Measurements from ENCODE around the gene ZNRF1. TPM values are rescaled to one million over a fixed set of nuclear protein-coding genes. Genes with fewer than 3 reads are reported as not detected.

The ZNRF1 gene
- total RNA-seq, 1 donor from 2014 or later, result 10.8 TPM

GRCh38 chr16:75074304-75074793 is 75.5 kb downstream of the ZNRF1 start:
- H3K36me3 ChIP-seq (ENCODE audit: control insufficient read depth, insufficient read depth, low read length), result no peaks in the 10 kb centered on the region
- no peak for DNase-seq (ENCODE audit: low read depth)
- no peak for FAIRE-seq
- no peak overlapping the region for H3K4me3 ChIP-seq (ENCODE audit: low read depth, low read length)
- H3K27me3 ChIP-seq (ENCODE audit: control insufficient read depth, insufficient read depth, low read length), result no peaks in the 10 kb centered on the region
- no peak for TF ChIP-seq CTCF (IDR thresholded peaks at IDR 0.05; ENCODE audit: insufficient read depth, low read length, severe bottlenecking)

DNA sequence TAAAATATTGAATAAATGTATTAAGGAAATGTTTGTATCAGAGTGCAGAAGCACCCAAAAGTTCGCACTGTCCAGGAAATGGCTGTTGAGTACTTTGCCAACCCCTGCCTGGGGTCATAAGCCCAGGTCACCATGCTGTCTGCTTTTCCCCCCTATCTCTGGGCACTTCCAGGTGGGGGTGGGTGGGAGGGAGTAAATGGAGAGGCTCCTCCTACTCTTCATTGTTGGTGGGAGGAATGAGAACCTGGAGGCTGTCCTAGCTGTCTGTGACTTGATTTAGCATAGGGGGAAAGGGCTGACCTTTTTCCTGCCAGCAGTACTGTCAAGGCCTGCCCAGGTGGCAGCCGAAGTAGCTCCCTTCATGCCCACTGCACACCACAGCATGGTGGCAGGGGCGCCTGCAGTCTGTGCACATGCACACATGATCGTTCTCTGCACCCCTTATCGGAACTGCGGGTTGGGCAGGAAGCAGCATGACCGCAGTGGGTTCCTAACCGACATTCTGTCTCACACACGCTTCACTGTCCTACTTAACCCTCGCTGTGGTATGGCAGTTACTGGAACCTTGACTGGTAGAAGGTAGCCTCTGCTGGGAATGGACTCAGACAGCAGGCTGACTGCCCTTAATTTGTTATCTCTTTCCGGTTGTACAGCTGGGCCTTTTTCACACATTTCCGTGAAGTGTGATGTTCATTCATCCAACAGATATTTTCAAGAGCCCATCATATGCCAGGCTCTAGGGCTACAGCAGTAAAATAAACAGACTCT is 76.3 kb downstream of the ZNRF1 start:
- no peak for TF ChIP-seq CTCF (IDR thresholded peaks at IDR 0.05; ENCODE audit: insufficient read depth, low read length, severe bottlenecking)
- Histone ChIP-seq H3K4me3 (ENCODE audit: low read depth, low read length) (no peak overlapping the region), H3K27me3 (ENCODE audit: control insufficient read depth, insufficient read depth, low read length) (no peaks in the 10 kb centered on the region), H3K36me3 (ENCODE audit: control insufficient read depth, insufficient read depth, low read length) (no peaks in the 10 kb centered on the region)
- FAIRE-seq (no peak), DNase-seq (ENCODE audit: low read depth) (no peak)

DNA sequence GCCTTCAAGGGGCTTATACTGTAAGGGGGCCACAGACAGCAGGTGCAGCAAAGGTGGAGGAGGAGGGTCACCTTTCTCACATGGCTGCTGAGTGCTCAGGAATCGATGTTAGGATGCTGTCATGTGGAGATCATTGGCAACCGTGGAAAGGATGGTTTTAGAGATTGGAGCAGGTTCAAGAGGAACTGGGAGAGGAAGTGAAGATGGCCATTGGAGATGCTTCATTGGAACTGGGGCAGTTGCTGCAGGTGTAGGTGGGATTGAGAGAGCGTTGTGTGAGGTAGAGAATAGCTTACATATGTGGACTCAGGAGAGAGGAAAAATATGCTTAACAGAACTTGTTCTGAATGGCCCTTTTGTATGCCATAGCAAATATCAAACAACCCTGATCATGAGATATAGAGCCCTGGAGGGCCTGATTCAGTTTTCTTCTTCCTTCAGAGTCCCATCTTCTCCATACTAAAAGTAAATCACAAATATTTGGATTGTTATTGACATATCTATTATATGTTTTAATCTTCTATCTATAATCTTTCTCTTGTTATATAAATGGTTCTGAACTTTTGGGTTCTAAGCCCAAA is 77.0 kb downstream of the ZNRF1 start:
- TF ChIP-seq CTCF (IDR thresholded peaks at IDR 0.05; ENCODE audit: insufficient read depth, low read length, severe bottlenecking), result no peak
- DNase-seq (ENCODE audit: low read depth), result no peak
- no peaks in the 10 kb centered on the region for H3K27me3 ChIP-seq (ENCODE audit: control insufficient read depth, insufficient read depth, low read length)
- H3K4me3 ChIP-seq (ENCODE audit: low read depth, low read length), result no peak overlapping the region
- no peak for FAIRE-seq
- no peaks in the 10 kb centered on the region for H3K36me3 ChIP-seq (ENCODE audit: control insufficient read depth, insufficient read depth, low read length)

GRCh38 chr16:75078886-75079285 is 80.1 kb downstream of the ZNRF1 start:
- Histone ChIP-seq H3K4me3 (ENCODE audit: low read depth, low read length) (no peak overlapping the region), H3K36me3 (ENCODE audit: control insufficient read depth, insufficient read depth, low read length) (no peaks in the 10 kb centered on the region), H3K27me3 (ENCODE audit: control insufficient read depth, insufficient read depth, low read length) (no peaks in the 10 kb centered on the region)
- TF ChIP-seq CTCF (IDR thresholded peaks at IDR 0.05; ENCODE audit: insufficient read depth, low read length, severe bottlenecking), result no peak
- DNase-seq (ENCODE audit: low read depth) (no peak), FAIRE-seq (no peak)

- DNase-seq (ENCODE audit: low read depth) (no peak), FAIRE-seq (no peak)
- Histone ChIP-seq H3K36me3 (ENCODE audit: control insufficient read depth, insufficient read depth, low read length) (no peaks in the 10 kb centered on the region), H3K27me3 (ENCODE audit: control insufficient read depth, insufficient read depth, low read length) (no peaks in the 10 kb centered on the region), H3K4me3 (ENCODE audit: low read depth, low read length) (no peak overlapping the region)
- TF ChIP-seq CTCF (IDR thresholded peaks at IDR 0.05; ENCODE audit: insufficient read depth, low read length, severe bottlenecking), result no peak
Observed at GRCh38 chr16:75079346-75079926, 80.6 kb downstream of the ZNRF1 start.

Measured in bronchial epithelial cell (primary cell).